Epithelial cell of prostate (primary cell): ENCODE results near the gene DIS3L2.
"Not testable (repeated sequence)": the region's sequence is repeated elsewhere in the genome, so short reads cannot be mapped to it uniquely, and the experiment has no call there.

Experiments used
- DNase-seq: peaks from one replicate; pipeline ENCODE4 v3.0.0-alpha.2; 2011; ENCODE audit warnings: low read depth, low spot score
- H3K27ac ChIP-seq: fragments of 450-650 bp; 2 replicates; pipeline ENCODE4 v1.5.1; 2017; ENCODE audit warnings: mild to moderate bottlenecking

DIS3L2 gene

DNA sequence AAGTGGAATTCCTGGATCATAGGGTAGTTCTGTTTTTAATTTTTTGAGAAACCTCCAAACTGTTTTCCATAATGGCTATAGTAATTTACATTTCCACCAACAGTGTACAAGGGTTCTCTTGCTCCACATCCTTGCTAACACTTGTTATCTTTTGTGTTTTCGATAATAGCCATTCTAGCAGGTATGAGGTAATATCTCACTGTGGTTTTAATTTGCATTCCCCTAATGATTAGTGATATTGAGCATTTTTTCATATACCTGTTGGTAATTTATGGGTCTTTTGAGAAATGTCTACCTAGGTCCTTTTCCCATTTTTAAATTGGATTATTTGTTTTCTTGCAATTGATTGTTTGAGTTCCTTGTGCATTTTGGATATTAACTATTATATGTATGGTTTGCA, 39.6 kb downstream of the DIS3L2 start:
- H3K27ac ChIP-seq = no peak overlapping the region
- DNase-seq = no peak

DNA sequence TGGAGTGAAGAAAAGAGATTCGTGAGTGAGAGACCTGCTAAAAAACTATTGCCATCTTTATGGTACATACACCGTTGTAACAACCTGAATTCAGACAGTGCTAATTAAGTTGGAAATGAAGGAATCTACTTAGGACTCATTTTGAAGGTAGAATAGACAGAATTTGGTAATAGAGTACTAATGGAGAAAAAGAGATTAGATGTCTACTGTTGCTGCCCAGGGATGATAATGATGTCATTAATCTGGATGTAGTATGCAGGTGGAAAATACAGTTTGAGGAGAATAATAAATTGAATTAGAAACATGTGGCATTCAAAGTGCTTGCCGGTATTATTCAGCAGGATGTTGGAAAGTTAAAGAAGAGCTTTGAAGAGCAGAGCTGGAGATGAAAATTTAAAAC, 44.7 kb downstream of the DIS3L2 start:
- H3K27ac ChIP-seq = no peak overlapping the region
- no peak for DNase-seq

DNA sequence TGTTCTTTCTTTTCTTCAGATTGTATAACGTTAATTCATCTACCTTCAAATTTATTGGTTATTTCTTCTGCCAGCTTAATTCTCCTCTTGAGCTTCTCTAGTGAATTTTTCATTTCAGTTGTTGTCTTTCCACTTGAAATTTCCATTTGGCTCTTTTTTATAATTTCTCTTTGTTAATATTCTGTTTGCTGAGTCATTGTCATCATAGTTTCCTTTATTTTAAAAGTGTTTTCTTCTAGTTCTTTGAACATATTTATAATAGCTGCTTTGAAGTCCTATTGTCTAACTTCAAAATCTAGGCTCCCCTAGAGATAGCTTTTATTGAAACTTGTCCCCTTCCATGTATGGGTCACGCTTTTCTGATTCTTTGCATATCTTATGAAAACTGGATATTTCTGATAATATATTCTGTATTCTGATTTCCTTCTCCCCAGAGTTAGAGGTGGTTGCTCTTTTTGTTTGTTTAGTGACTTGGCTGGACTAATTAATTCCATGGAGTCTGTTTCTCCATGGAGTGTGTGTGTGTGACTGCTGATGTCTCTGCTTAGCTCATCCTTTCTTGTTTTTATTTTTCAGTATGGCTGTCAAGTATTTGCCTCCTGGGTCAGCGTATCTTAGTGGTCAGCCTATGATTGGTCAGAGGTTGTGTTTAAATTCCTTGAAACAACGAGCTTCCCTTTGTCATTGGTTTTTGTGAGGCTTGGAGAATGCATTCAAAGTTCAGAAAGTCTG, 47.6 kb downstream of the DIS3L2 start:
- no peak for DNase-seq
- no peak overlapping the region for H3K27ac ChIP-seq

DNA sequence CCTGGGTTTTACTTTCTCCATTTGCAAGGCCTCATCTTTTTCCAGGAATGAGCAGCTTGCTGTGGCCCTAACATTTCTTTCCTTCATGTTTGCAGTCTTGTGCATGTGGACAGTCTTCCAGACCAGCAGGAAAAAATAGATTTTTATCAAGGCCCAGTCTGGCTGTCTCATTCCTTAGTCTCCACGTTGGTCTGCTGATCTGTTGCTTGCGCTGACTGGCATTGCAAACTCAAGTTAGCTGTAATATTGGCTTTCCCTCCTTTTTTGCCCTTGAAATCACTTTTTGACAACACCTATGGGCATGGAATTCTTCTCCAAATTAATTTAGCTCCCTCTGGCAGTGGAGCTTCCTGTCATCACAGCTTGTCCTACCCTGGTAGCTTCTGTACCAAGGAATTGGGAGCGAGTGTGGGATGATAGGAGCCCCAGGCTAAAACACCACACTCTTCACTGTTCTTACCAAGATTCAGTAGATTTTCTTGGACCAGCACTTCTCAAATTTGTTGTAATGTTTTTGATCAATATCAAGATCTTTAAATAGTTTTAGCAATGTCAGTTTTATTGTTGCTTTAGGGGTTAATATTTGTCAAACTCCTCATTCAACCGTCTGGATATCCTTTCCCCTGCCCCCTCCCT, 48.2 kb downstream of the DIS3L2 start:
- no peak overlapping the region for H3K27ac ChIP-seq

DNA sequence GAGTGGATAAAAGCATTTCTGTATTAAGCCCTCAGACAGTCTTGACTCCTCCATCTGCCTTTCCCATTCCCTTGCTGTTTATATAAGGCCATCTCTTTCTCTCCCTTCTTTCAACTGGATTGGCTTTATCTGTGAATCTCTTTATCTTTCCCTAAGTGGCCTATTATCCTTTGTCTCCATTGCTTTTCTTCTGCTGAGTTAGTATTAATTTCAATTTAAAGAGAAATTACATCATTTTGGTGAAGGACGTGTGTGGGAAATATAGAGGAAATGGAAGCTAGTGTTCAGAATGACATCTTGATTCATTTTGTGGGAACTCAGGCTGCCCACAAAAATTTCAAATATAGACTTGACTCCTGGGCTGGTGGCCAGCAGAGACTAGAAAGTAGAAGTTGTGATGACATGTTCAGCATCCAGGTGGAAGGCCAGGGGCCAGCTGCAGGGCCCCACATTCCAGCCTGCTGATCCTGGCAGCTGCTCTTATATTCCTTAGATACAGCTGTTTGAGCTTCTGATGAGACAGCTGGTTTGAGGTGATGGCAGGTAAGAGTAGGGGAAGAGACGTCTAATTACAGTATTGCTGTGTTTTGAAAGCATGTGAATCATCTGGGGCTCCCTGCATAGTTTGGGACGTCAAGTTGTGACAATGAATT, 52.3 kb downstream of the DIS3L2 start:
- peak overlapping the region; percentile 61 for H3K27ac ChIP-seq
- peak; percentile 64 for DNase-seq

More for the DNA sequence above, 48.2 kb downstream of the DIS3L2 start:
- DNase-seq = no peak

DNA sequence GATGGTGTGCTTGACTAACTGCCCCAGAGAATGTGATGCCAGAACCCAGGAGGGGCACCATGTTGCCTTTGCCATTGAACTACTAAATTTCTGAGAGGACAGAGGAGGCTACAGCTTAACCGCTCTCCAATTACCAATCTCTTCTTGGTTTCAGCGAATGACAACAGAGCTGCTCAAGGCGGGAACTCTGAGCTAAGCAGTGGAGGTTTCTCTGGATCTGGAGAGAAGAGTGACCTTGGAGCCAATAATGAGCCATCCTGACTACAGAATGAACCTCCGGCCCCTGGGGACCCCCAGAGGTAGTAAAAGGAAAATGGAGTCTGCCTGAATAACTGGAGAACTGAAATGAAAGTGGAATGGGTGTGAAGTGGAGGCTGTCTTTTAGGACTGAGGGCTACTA, 53.2 kb downstream of the DIS3L2 start:
- H3K27ac ChIP-seq = peak overlapping the region; percentile 61
- DNase-seq = no peak

DNA sequence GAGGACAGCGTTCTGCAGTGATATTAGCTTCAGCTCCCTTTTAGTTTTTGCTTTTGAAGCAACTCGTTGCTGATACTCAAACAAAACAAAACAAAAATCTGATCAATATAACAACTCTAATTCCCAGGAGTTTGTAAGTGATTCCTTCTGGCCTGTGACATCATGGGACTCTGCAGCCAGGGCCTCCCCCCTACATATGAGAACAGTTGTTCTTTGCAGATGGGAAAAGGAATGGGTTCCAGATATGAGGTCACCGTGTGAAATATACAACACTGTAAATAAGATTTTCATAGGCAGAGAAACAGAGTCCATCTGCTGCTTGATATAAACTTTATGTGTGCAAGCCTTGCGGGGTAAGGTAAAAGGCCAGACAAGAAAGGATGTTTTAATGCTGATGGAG, 56.7 kb downstream of the DIS3L2 start:
- no peak overlapping the region for H3K27ac ChIP-seq
- DNase-seq = no peak

DNA sequence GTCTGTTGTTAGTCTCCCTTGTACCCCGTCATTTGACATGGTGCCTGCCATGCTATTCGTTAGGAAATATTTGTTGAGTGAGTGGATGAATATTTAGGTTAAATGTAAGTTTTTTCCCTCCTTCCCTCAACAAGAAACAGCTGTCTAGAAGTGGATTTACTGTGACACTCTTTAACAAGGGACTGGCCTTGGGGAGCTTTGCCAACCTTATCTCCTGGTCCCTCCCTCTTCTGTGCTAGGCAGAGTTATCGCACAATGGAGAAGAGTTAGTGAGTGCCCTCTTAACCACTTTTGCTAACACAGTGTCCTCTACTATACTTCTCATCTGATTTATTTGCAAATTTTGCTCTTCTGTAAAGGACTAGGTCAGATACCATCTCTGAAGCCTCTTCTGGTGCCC, 61.2 kb downstream of the DIS3L2 start:
- no peak for DNase-seq
- H3K27ac ChIP-seq = no peak overlapping the region

DNA sequence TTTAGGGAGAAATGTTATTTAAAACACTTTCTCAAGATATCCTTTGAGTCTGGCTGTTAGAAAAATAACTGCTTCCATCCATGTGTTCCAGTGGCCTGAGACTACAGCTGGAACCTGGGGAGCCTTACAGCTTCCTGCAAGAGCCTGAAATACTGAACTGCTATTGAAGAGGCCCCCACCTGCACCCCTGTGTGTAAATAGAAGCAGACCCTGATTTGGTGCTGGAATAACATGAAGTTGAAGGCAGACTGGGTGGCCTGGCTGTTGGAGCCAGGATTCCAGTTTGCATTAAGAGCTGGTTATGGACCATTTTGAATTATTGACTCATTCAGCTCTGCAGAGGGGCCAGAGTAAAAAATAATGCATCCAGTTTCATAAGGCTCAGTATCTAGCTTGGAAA, 61.9 kb downstream of the DIS3L2 start:
- DNase-seq = no peak
- no peak overlapping the region for H3K27ac ChIP-seq

DNA sequence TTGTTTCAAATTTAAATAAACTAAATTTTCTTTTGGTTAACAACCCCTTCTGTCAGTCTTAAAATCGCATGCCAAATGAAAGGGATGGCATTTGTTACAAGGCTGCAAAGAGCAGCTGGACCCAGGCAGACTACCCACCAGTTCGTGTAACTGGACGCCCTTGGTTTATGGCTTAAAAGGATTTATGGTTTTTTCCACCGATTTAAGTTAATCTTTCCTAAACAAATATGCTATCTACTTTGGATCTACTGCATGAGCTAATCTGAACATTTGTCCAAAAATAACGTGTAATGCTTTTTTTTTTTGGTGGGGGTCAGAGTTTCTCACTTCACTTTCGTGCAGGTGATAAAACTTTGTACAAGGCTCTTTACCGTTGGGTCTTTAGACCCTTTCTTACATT, 62.9 kb downstream of the DIS3L2 start:
- DNase-seq = no peak
- no peak overlapping the region for H3K27ac ChIP-seq

DNA sequence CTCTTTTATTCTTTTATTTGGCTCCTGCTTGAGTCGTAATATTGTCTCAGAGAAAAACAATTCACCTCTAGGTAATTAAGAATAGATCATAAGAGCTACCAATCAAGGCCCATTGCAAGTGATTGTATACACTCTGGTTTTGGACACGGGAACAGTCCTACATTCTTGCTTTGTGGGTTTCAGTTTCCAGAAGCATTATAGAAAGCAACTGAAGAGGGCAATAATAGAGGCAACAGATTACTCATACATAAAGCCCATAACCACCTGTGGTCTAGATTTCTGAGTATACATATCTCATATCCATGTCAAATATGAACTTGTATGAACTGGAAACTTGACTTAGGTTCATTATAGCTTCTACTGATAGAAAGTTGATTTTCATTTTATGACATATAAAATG, 65.4 kb downstream of the DIS3L2 start:
- H3K27ac ChIP-seq = no peak overlapping the region
- no peak for DNase-seq

DNA sequence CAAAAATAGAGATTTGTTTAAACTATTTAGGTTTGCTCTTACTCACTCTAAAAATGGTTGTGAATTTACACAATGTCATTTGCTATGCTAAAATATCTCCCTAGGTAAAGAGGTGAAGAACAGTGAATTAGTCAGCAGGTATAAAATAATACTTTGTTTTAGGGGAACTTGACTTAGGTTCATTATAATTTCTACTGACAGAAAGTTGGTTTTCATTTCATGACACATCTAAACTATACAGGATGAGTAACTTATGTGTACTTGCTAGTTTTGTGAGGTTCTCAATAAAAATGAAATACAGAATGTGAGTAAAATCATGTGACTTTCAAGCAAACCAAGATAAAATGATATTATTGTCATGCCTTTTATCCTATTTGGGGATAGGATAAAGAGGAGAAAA, 66.0 kb downstream of the DIS3L2 start:
- DNase-seq = no peak
- no peak overlapping the region for H3K27ac ChIP-seq

DNA sequence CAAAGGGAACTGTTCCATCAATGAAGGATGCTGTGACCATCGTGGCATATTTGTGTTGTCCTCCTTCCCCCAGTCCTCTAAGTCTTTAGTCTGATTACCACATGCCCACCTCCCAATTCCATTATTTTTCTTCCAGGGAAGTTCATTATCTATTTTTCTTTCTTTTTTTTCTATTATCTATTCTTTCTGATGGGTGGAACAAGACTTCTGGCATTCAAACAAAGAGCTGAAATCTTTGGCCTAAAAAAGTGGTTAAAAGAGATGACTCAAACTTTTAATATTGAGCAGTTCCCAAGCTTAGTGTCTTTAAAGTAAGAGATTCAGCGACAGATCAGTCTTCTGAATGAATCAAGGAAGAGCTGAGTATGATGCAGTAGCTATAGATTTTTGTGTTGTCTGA, 66.6 kb downstream of the DIS3L2 start:
- no peak for DNase-seq
- no peak overlapping the region for H3K27ac ChIP-seq

DNA sequence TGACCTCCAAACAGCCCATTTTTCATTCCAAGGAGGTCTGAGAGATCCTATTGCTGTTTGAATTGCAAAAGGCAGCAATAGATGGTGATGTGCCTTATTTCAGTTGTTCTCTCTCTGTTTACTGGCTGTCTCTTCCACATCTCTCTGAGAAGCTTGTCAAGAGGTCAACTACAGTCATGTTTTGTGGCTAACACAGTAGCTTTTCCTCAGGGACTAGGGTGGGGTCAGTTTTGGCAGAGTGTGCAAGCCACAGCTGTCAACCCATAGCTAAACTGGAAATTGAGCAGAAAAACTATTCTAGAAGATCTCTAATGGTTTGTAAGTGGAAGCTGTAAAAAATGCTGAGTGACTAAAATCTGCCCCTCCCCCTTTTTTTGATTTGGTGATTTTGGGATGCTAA, 67.1 kb downstream of the DIS3L2 start:
- H3K27ac ChIP-seq = no peak overlapping the region

DNA sequence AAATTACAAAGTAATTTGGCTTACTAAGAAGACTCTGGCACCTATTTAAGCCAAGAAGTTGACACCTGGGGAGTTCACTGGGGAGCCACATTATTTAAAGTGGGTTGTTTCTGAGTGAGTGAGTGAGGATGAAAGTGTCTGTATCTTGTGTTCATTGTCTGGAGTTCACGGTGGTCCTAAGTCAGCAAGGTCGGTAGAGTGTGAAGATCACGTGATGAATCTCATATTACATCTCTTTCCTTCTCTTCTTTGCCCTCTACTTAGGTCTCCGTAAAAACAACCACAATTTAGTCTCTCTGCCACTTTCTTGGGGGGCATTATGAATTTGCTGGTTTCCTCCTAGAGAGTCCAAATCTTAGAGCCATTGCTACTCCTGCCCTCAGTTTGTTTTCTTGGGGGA, 67.8 kb downstream of the DIS3L2 start:
- no peak overlapping the region for H3K27ac ChIP-seq
- DNase-seq = no peak

More for the DNA sequence above, 67.1 kb downstream of the DIS3L2 start:
- no peak for DNase-seq

DNA sequence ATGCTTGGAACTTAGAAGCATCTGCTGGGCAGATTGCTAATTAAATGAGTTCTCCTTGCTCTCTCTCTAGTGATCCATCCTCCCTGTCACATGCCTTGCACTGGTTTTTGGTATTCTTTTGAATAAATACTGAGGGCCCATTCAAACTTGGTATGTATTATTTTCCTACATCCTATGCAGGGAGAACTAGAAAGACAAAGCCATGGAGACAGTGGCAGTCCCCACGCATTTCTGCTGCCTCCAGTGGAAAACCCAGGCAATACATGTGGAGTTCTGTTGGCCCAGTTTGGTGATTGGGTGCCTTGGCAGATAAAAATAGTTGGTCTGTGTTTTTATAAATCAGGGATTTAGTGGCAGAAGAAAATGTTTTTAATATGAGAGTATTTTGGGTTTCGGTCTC, 68.7 kb downstream of the DIS3L2 start:
- no peak for DNase-seq
- no peak overlapping the region for H3K27ac ChIP-seq

DNA sequence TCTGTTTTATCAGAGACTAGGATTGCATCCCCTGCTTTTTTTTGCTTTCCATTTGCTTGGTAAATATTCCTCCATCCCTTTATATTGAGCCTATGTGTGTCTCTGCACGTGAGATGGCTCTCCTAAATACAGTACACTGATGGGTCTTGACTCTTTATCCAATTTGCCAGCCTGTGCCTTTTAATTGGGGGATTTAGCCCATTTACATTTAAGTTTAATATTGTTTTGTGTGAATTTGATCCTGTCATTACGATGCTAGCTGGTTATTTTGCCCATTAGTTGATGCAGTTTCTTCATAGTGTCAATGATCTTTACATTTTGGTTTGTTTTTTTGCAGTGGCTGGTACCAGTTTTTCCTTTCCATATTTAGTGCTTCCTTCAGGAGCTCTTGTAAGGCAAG, 73.8 kb downstream of the DIS3L2 start:
- DNase-seq, H3K27ac ChIP-seq: not testable (repeated sequence)

DNA sequence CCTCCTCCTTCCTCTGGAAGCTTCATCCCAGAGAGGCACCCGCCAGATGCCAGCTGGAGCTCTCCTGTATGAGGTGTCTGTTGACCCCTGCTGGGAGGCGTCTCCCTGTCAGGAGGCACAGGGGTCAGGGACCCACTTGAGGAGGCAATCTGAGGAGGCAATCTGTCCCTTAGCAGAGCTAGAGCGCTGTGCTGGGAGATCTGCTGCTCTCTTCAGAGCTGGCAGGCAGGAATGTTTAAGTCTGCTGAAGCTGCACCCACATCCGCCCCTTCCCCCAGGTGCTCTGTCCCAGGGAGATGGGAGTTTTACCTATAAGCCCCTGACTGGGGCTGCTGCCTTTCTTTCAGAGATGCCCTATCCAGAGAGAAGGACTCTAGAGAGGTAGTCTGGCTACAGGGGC, 75.4 kb downstream of the DIS3L2 start:
- H3K27ac ChIP-seq, DNase-seq: not testable (repeated sequence)

DNA sequence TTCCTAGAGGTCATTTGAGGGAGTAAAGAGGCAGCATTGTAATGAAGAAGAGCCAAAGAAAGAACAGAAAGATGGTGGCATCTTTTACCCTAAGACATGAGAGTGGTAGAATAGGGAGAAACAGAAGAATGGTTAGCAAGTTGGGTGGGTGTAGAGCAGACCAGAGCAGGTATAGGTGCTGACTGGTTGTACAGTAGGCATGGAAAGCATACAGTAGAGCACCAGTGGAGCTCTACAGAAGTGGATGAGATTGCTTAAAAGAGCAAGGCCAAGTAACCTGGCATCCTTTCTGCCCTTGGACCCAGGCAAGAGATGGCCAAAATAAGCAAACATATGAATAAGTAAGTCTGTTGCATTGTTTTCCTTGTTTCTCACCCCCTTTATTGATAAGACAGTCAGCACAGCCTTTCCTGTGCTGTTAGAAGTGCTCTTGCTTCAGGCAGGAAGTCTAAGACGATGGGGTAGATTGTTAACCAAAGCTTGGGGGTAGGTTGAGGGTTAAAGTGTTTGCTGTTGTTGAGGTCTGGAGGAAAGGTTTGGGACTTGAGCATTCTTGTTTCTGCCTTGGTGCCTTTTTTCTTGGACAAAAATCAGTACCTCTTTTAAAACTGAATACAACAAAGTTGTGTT, 76.9 kb downstream of the DIS3L2 start:
- no peak for DNase-seq
- no peak overlapping the region for H3K27ac ChIP-seq

DNA sequence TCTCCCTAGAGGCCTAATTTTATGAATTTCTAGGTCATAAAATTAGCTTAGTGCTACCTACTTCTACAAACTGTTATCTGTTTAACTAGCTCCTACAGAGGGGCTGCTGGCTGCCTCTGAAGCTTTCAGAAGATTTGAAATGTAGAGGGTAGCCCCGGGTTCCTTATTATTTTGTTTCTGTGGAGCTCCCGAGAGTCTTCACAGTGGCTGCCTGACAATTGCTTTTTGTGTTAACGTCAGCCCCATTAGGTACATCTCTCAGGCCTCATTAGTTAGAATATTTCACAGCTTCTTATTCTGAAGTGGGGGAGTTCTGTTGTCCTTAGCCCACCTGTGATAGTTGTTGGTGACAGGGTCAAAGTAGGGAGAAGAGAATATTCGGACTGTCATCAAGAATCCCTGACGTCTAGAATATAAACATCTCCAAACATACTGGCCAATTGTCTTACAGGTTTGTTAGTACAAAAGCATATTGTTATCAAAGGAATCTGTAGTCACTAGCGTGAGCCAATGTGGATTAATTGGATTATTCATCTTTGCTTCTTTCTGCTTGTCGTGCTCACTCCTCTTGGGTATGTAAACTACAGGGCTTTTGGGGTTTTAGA, 77.5 kb downstream of the DIS3L2 start:
- no peak overlapping the region for H3K27ac ChIP-seq
- no peak for DNase-seq
